NCI-H1048 (cell line): ENCODE results near the gene TRAPPC5.

ENCODE experiments used
- DNase-seq: peaks from one replicate; lab custom pipeline; 2025; lab: John Stamatoyannopoulos, UW

TRAPPC5 gene

DNA sequence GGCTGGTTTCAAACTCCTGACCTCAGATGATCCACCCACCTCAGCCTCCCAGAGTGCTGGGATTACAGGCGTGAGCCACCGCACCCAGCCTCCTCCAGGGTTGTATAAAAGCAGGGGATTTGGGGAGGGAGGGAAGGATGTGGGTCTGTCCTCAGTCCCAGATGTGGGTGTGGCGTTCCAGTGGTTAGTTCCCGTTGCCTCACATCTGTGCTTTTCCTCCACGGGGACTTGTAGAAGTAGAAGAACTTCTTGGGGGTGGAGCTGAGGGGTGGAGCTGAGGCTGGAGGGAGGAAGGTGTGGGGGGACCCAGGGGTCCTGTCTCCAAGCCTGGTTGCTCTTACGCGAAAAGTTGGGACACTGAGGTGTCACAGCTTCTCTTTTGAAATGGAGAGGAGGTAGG is 4.3 kb upstream of the TRAPPC5 start:
- DNase-seq: no peak

DNA sequence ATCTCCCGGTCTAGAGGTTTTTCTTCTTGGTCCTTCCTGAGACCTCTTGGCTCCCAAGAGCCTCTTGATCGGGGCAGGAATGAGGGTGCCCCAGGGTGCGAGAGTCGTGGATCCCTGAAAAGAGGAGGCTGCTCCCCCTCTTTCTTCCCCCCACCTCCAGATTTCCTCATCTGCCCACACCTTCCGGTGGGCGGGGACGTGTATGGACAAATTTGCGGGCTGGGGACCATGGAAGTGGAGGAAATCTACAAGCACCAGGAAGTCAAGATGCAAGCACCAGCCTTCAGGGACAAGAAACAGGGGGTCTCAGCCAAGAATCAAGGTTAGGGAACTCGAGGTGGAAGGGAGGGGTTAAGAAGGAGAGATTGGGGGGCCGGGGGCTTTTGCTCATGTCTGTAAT is 3.8 kb upstream of the TRAPPC5 start, which contains the start of gene MCEMP1:
MCEMP1 (plus strand) TSS at position 237 of the 400 bp plus-strand sequence; CDS start at position 268, 31 bp downstream.
- DNase-seq: no peak

- DNase-seq: no peak
Observed at GRCh38 chr19:7677669-7678311, 2.8 kb upstream of the TRAPPC5 start.

- no peak for DNase-seq
Observed at GRCh38 chr19:7678971-7679751, 1.5 kb upstream of the TRAPPC5 start.

GRCh38 chr19:7679771-7680605 is 645 bp upstream of the TRAPPC5 start:
- no peak for DNase-seq

GRCh38 chr19:7681340-7682174 is 924 bp downstream of the TRAPPC5 start:
- DNase-seq: peak; percentile 60

DNA sequence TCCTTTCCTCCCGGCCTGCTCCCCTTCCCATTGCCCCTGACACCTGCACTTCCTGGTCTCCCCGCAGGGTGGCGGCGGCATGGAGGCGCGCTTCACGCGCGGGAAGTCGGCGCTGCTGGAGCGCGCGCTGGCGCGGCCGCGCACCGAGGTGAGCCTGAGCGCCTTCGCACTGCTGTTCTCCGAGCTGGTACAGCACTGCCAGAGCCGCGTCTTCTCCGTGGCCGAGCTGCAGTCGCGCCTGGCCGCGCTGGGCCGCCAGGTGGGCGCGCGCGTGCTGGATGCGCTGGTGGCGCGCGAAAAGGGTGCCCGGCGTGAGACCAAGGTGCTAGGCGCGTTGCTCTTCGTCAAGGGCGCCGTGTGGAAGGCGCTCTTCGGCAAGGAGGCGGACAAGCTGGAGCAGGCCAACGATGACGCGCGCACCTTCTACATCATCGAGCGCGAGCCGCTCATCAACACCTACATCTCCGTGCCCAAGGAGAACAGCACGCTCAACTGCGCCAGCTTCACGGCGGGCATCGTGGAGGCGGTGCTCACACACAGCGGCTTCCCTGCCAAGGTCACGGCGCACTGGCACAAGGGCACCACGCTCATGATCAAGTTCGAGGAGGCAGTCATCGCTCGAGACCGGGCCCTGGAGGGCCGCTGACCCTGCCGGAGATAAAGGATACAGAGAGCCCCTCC is 1.7 kb downstream of the TRAPPC5 start:
- DNase-seq: no peak

- DNase-seq: no peak
Observed at GRCh38 chr19:7685546-7686445, 5.2 kb downstream of the TRAPPC5 start.

DNA sequence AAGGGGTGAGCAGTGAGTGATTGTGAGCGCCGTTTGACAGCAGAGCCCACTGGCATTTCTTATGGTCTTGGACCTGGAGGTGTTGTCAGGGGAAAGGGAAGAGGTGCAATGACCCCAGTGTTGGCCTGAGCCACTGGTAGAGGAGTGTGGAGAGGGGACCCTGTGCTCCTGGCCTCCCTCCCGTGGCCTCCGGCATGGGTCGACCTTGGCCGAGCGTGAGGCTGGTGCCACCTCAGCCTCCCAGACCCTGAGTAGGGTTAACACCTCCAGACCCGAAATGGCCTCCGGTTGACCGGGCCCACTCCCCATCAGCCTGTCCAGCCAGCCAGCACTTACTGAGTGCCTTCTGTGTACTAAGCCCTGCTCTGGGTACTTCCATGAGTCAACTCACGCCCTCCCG is 6.5 kb downstream of the TRAPPC5 start:
- no peak for DNase-seq

- DNase-seq: no peak
Observed at GRCh38 chr19:7689165-7689564, 8.5 kb downstream of the TRAPPC5 start.

- DNase-seq: no peak
Observed at GRCh38 chr19:7690779-7691258, 10.2 kb downstream of the TRAPPC5 start.

- DNase-seq: no peak
Observed at GRCh38 chr19:7691497-7691896, 10.9 kb downstream of the TRAPPC5 start.

DNA sequence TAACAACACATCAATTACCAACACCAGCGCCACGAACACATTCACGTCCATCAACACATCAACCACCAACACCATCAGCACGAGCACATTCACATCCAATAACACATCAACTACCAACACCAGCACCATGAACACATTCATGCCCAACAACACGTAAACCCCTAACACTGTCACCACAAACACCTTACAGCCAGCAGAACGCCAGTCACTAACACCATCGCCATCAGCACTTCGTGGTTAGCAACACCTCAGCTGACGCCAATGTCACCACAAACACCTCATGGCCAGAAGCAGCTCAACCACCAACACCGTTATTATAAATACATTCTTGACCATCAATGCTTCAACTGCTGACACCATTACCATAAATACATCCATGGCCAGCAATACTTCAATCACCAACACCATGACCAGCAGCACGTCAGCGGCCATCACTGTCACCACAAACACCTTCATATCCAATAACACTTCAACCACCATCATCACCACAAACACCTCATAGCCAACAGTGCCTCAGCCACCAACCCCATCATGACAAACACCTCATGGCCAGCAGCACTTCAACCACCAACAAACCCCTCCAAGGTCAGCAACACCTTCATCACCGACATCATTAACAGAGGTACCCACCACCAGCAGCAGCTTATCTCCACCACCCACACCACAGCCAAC is 11.9 kb downstream of the TRAPPC5 start:
- DNase-seq: no peak

- no peak for DNase-seq
Observed at GRCh38 chr19:7694499-7694898, 13.9 kb downstream of the TRAPPC5 start.

DNA sequence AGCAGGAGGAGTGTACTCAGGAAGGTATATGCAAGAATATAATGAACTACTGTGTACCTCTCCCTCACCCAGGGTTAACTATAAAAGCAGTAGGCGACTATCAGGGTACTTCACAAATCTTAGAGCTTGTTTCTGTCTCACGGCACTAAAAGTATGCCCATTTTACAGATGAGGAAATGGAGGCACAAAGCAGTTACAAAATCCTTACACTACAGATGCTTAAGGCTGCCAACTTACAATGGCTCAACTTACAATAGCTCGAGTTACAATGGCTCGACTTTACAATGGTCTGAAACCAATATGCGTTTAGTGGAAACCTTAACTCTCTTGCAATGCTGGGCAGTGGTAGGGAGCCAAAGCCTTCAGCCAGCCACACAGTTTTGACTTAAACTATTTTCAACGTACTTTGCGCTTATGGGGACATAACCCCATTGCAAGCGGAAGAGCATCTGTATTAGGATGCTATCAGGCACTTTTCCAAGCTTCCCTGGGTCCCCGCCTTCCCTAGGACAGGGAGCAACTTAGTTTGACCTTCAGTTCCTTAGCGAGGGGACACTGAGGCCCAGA is 17.2 kb downstream of the TRAPPC5 start:
- DNase-seq: no peak

- DNase-seq: no peak
Observed at GRCh38 chr19:7698583-7698982, 17.9 kb downstream of the TRAPPC5 start.

- no peak for DNase-seq
Observed at GRCh38 chr19:7699003-7699402, 18.4 kb downstream of the TRAPPC5 start.

GRCh38 chr19:7699417-7700401 is 19.1 kb downstream of the TRAPPC5 start:
- no peak for DNase-seq
